H1 (cell line): ENCODE results near the gene COPG1. TPM values are rescaled to one million over a fixed set of nuclear protein-coding genes. Genes with fewer than 3 reads are reported as not detected.

ENCODE experiments used
- BCL11A ChIP-seq, 2 experiments: IDR thresholded peaks; one replicate each; pipeline ENCODE4 v1.6.1; 2011; ENCODE audit warnings: low read depth in 2 of 2, low read length in 2 of 2, mild to moderate bottlenecking in 2 of 2
- CHD7 ChIP-seq: fragments of 300-600 bp; sonication (generic); IDR thresholded peaks from 2 replicates; pipeline ENCODE4 v1.7.1; 2012; ENCODE audit warnings: low read length, moderate library complexity, mild to moderate bottlenecking, inconsistent platforms; ENCODE audit not compliant: insufficient replicate concordance
- EGR1 ChIP-seq: IDR thresholded peaks from 2 replicates; pipeline ENCODE4 v1.6.1; 2011; ENCODE audit warnings: low read depth, low read length, borderline replicate concordance
- FOSL1 ChIP-seq: IDR thresholded peaks from 2 replicates; pipeline ENCODE4 v1.6.1; 2011; ENCODE audit warnings: mild to moderate bottlenecking, low read depth, low read length, moderate library complexity; ENCODE audit not compliant: insufficient read depth
- JUND ChIP-seq: IDR thresholded peaks from 2 replicates; pipeline ENCODE4 v1.6.1; 2011; ENCODE audit warnings: mild to moderate bottlenecking, improper control_type of control experiment, low read length
- KDM1A ChIP-seq: fragments of 200-600, 300-600 bp; sonication (generic); IDR thresholded peaks from 2 replicates; pipeline ENCODE4 v1.7.1; 2016; ENCODE audit warnings: mild to moderate bottlenecking, low read length, borderline replicate concordance
- MAX ChIP-seq: IDR thresholded peaks from 2 replicates; pipeline ENCODE4 v1.6.1; 2012; ENCODE audit warnings: inconsistent platforms
- RFX5 ChIP-seq: IDR thresholded peaks from 2 replicates; pipeline ENCODE4 v1.6.1; 2011; ENCODE audit warnings: low read depth, low read length, improper control_type of control experiment, borderline replicate concordance
- SIX5 ChIP-seq: IDR thresholded peaks from 2 replicates; pipeline ENCODE4 v1.6.1; 2011; ENCODE audit warnings: mild to moderate bottlenecking, low read depth, low read length
- SP4 ChIP-seq: IDR thresholded peaks from 2 replicates; pipeline ENCODE4 v1.6.1; 2012; ENCODE audit warnings: low read length, inconsistent platforms
- TAF1 ChIP-seq: IDR thresholded peaks from 2 replicates; pipeline ENCODE4 v1.6.1; 2011; ENCODE audit warnings: mild to moderate bottlenecking, low read depth, low read length
- polyA plus RNA-seq, 7 experiments: library from polyadenylated mRNA; depleted of rRNA in 3 of 7; stranded (reverse) in 5 of 7; unstranded in 2 of 7; fragments of >200 nt in 5 of 7; fragments of 200-250 nt in 2 of 7; gene quantifications; 1 replicate in 5 of 7; 2 replicates in 1 of 7; 4 replicates in 1 of 7; pipeline versions ENCODE4 v1.2.1 to v1.2.3, GENCODE V29; 2011 to 2013; ENCODE audit warnings: missing spikeins in 2 of 7, mixed read lengths in 2 of 7
- total RNA-seq: library from RNA; stranded (reverse); fragmentation: NEBNext Ultra II Directional; extraction: Animal tissue kit (Norgen Biotek cat#: 25700); gene quantifications from 2 replicates; pipeline ENCODE4 v1.2.1, GENCODE V29; 2021

COPG1 gene
- total and polyA plus RNA-seq, 2 of the 8 experiments (the other 6 are each of a cell fraction or from before 2014, with no cell fraction given), result 52.7 to 106 TPM

- TF ChIP-seq CHD7, result no peak
- TF ChIP-seq SP4, result no peak
- TF ChIP-seq KDM1A, result no peak
- TF ChIP-seq TAF1, result no peak
- TF ChIP-seq EGR1, result no peak
- no peak for TF ChIP-seq JUND
- no peak for TF ChIP-seq RFX5
- TF ChIP-seq BCL11A (IDR thresholded peaks at IDR 0.05; ENCODE audit: low read depth in 2 of 2, low read length in 2 of 2), result no peak
- TF ChIP-seq FOSL1, result no peak
- TF ChIP-seq MAX, result no peak
- TF ChIP-seq SIX5, result no peak
Observed at GRCh38 chr3:129304146-129304961, 54.9 kb downstream of the COPG1 start (continued).
